K562 (cell line): ENCODE measurements around the gene ICA1. TPM values are rescaled to one million over a fixed set of nuclear protein-coding genes. Genes with fewer than 3 reads are reported as not detected.

Source experiments
- ATF7 ChIP-seq: fragments of 450-650 bp; IDR thresholded peaks from 2 replicates; pipeline ENCODE4 v1.7.1; 2014; ENCODE audit warnings: mild to moderate bottlenecking, moderate library complexity
- BCOR ChIP-seq: fragments of 450-650 bp; IDR thresholded peaks from 2 replicates; pipeline ENCODE4 v1.6.1; 2016
- CHD2 ChIP-seq: IDR thresholded peaks from 2 replicates; pipeline ENCODE4 v1.6.1; 2011; ENCODE audit warnings: low read depth, low read length
- DPF2 ChIP-seq: fragments of 450-650 bp; IDR thresholded peaks from 2 replicates; pipeline ENCODE4 v1.6.1; 2016
- GTF2E2 ChIP-seq: fragments of 200-800 bp; sonication (Bioruptor generic); IDR thresholded peaks from 2 replicates; pipeline ENCODE4 v1.6.1; 2016; ENCODE audit warnings: missing genetic modification characterization, missing compliant biosample characterization
- HDAC1 ChIP-seq, 2 experiments: fragments of 450-650 bp; IDR thresholded peaks; 2 replicates each; pipeline ENCODE4 v1.6.1; 2016 to 2017; ENCODE audit warnings: inconsistent platforms in 1 of 2, mild to moderate bottlenecking in 1 of 2, moderate library complexity in 1 of 2
- HMBOX1 ChIP-seq: sonication (generic); IDR thresholded peaks from 2 replicates; pipeline ENCODE4 v1.6.1; 2016
- MAFF ChIP-seq: IDR thresholded peaks from 2 replicates; pipeline ENCODE4 v1.6.1; 2012; ENCODE audit warnings: low read length, improper control_type of control experiment
- MBD1 ChIP-seq: fragments of 250-450 bp; sonication (Bioruptor Pico); IDR thresholded peaks from 2 replicates; pipeline ENCODE4 v1.8.0; 2022; ENCODE audit warnings: inconsistent platforms
- MEIS2 ChIP-seq: fragments of 450-650 bp; IDR thresholded peaks from 2 replicates; pipeline ENCODE4 v1.6.1; 2014; ENCODE audit warnings: mild to moderate bottlenecking; ENCODE audit not compliant: partially characterized antibody
- MTA1 ChIP-seq: fragments of 450-650 bp; IDR thresholded peaks from 2 replicates; pipeline ENCODE4 v1.6.1; 2017; ENCODE audit warnings: borderline replicate concordance
- MYC ChIP-seq, 2 experiments: fragments of 250-450 bp in 1 of 2; sonication (Bioruptor Pico) in 1 of 2; IDR thresholded peaks; 2 replicates each; pipeline versions ENCODE4 v1.5.1 to v1.6.1; 2012 to 2021; ENCODE audit warnings: low read depth in 2 of 2, borderline replicate concordance in 1 of 2, improper control_type of control experiment in 1 of 2, low read length in 1 of 2, mild to moderate bottlenecking in 1 of 2, moderate library complexity in 1 of 2
- NR4A1 ChIP-seq, 2 experiments: fragments of 250-450 bp in 1 of 2; fragments of 450-650 bp in 1 of 2; sonication (Bioruptor Pico) in 1 of 2; IDR thresholded peaks; 2 replicates each; pipeline versions ENCODE4 v1.4.0 to v1.6.1; 2016 to 2020; ENCODE audit warnings: mild to moderate bottlenecking in 2 of 2, missing compliant biosample characterization in 1 of 2, missing genetic modification characterization in 1 of 2, moderate library complexity in 1 of 2
- PHB ChIP-seq: fragments of 250-450 bp; sonication (Bioruptor Pico); IDR thresholded peaks from 2 replicates; pipeline ENCODE4 v1.5.0; 2021
- RBM25 ChIP-seq: fragments of 200-400 bp; formaldehyde crosslinking; IDR thresholded peaks from 2 replicates; pipeline ENCODE4 v1.6.1; 2018; ENCODE audit warnings: low read length, low read depth, moderate library complexity; ENCODE audit not compliant: severe bottlenecking
- TBP ChIP-seq: optimal IDR thresholded peaks from 2 replicates; pipeline ENCODE3; 2011; ENCODE audit warnings: low read depth, low read length, improper control_type of control experiment
- TRIM25 ChIP-seq: fragments of 450-650 bp; IDR thresholded peaks from 2 replicates; pipeline ENCODE4 v1.7.0; 2016; ENCODE audit warnings: borderline replicate concordance
- ZFX ChIP-seq: sonication (generic); formaldehyde crosslinking; IDR thresholded peaks from 2 replicates; pipeline ENCODE4 v1.8.0; 2022; ENCODE audit warnings: mild to moderate bottlenecking, missing genetic modification reagents, moderate library complexity
- ZNF184 ChIP-seq: sonication (generic); formaldehyde crosslinking; IDR thresholded peaks from 2 replicates; pipeline ENCODE4 v1.5.0; 2020; ENCODE audit warnings: missing genetic modification reagents
- ZNF584 ChIP-seq: fragments of 200-800 bp; sonication (Bioruptor generic); IDR thresholded peaks from 2 replicates; pipeline ENCODE4 v1.6.1; 2016; ENCODE audit warnings: low read depth, mild to moderate bottlenecking, missing genetic modification characterization, missing compliant biosample characterization
- ZNF740 ChIP-seq, 3 experiments: fragments of 200-800 bp in 1 of 3; sonication (Bioruptor generic) in 1 of 3; sonication (generic) in 1 of 3; formaldehyde crosslinking in 1 of 3; IDR thresholded peaks; 2 replicates each; pipeline versions ENCODE4 v1.6.1 to v1.8.0; 2016 to 2022; ENCODE audit warnings: mild to moderate bottlenecking in 2 of 3, missing compliant biosample characterization in 2 of 3, missing genetic modification characterization in 2 of 3, missing genetic modification reagents in 1 of 3
- polyA plus RNA-seq, 8 experiments: library from polyadenylated mRNA; depleted of rRNA in 4 of 8; stranded (reverse) in 5 of 8; unstranded in 3 of 8; fragments of >200 nt; fragmentation: Nextera tagmentation in 2 of 8; fragmentation: Illumina TruSeq in 1 of 8; extraction: Ambion mirVana in 2 of 8; extraction: Trizol in 1 of 8; gene quantifications; 2 replicates each; pipeline versions ENCODE4 v1.2.1 to v1.2.3, GENCODE V29; 2011 to 2014; ENCODE audit warnings: inconsistent platforms in 1 of 8, missing spikeins in 1 of 8
- total RNA-seq, 7 experiments: library from RNA; depleted of rRNA in 6 of 7; stranded (reverse); fragments of >200 nt in 6 of 7; fragmentation: Illumina TruSeq in 2 of 7; extraction: Trizol in 2 of 7; gene quantifications; 2 replicates each; pipeline versions ENCODE4 v1.2.1 to v1.2.3, GENCODE V29; 2011 to 2021; ENCODE audit warnings: low replicate concordance in 1 of 7

ICA1 gene
- total and polyA plus RNA-seq, 9 of the 15 experiments (the other 6 are each of a cell fraction or from before 2014, with no cell fraction given) = 7.1 to 22.3 (median 16.4) TPM

- TF ChIP-seq TRIM25 (peak; percentile 63; the same call in 1 of the 2 replicates), MAFF (no peak), ZNF184 (no peak), BCOR (peak; percentile 87), MYC (IDR thresholded peaks at IDR 0.05; ENCODE audit: low read depth, low read length) (peak; percentile 61), MYC (CRISPR knock-in tag; IDR thresholded peaks at IDR 0.05; ENCODE audit: borderline replicate concordance, low read depth) (no peak), PHB (CRISPR knock-in tag) (no peak), GTF2E2 (0 out of 2 replicates have a peak, but pooled peaks have one; percentile 45), RBM25 (peak; percentile 79), TBP (peak; percentile 85), ZFX (peak; percentile 33; the same call in 1 of the 2 replicates), CHD2 (no peak), MEIS2 (peak; percentile 82), ZNF584 (no peak), ATF7 (peak; percentile 79), DPF2 (peak; percentile 98), ZNF740 (CRISPR knock-in tag; IDR thresholded peaks at IDR 0.05) (no peak), ZNF740 (tag; IDR thresholded peaks at IDR 0.05) (no peak), HDAC1 (IDR thresholded peaks at IDR 0.05) (peak; percentile 58 to 78; a peak in 3 of 4 replicates), MTA1 (peak; percentile 55; the same call in 1 of the 2 replicates), MBD1 (CRISPR knock-in tag) (no peak), HMBOX1 (peak; percentile 93), NR4A1 (CRISPR knock-in tag; IDR thresholded peaks at IDR 0.05) (no peak), NR4A1 (tag; IDR thresholded peaks at IDR 0.05) (0 out of 2 replicates have a peak, but pooled peaks have one; percentile 50)
Measured at GRCh38 chr7:8232999-8233847, 28.7 kb downstream of the ICA1 start (continued).
